Stimulated activated CD8-positive, alpha-beta memory T cell treated with anti-CD3 and anti-CD28 coated beads, Interleukin-2, amount 100 ng/mL, for 1 hour (primary cell): ENCODE results near the gene PALM.

Experiments used
- DNase-seq, 2 donors: peaks; one replicate each; pipeline ENCODE4 v3.0.0-alpha.2; 2020; ENCODE audit warnings: low read depth in 2 of 2

Gene PALM

DNA sequence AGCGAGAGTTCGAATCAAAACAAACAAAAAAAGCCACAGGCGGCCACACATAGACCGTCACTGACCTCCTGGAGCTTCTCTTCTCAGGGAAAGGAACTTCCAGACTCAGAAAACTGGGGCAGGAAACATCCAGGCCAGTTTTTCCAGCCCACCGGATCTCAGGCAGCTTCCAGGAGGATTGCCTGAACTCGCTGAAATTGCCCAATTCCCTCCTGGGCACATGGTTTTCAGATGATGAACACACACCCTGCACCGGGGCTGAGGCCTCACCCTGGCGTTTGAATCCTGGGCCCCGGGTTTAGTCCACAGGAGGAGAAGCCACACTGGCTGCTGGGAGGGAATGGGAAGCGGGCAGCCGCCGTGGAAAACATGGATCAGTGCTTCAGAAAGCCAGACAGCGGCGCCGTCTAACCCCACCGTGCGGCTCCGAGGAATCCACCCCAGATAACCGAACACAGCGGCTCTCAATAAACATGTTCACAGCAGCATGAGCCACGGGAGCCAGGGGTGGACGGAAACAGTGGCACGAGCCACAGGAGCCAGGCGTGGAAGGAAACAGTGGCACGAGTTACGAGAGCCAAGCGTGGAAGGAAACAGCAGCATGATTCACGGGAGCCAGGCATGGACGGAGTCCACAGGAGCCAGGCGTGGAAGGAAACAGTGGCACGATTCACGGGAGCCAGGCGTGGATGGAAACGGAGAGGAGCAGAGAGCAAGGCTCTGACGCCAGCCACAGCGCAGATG is 70.3 kb downstream of the PALM start:
- DNase-seq = no peak

GRCh38 chr19:780935-781334 is 72.2 kb downstream of the PALM start:
- no peak for DNase-seq

- DNase-seq = no peak
These were observed 73.1 kb downstream of the PALM start for GRCh38 chr19:781800-782184.

DNA sequence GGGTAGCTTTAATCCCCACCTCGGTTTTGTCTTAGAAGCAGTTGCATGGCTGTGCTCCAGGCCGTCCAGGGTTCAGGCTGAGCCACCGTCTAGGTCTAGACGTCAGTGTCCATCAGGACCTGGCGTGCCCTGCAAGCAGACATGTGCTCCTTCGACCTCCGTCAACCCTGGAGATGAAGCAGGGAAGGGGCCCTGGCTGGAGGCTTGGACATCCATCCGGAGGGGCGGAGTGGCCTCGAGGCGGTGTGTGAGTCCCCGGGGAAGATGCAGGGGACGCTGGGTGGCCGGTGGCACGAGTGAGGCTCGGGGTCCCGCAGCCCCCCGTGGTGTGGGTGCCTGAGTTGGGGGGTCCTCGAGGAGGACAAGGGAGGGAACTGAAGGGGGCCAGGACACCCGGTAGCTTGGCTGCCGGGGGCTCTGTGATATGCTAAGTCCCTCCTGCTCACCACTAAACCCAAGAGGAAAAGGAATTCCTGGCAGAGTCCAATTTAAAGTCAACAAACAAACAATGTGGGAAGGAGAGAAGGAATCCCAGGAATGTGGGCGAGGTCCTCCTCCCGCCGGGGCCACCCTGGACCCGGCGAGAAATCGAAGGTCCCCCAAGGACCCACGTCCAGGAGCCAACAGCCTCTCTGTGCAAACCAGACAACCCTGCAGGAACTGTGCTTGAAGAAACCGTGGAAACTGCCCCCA is 73.6 kb downstream of the PALM start:
- no peak for DNase-seq

DNA sequence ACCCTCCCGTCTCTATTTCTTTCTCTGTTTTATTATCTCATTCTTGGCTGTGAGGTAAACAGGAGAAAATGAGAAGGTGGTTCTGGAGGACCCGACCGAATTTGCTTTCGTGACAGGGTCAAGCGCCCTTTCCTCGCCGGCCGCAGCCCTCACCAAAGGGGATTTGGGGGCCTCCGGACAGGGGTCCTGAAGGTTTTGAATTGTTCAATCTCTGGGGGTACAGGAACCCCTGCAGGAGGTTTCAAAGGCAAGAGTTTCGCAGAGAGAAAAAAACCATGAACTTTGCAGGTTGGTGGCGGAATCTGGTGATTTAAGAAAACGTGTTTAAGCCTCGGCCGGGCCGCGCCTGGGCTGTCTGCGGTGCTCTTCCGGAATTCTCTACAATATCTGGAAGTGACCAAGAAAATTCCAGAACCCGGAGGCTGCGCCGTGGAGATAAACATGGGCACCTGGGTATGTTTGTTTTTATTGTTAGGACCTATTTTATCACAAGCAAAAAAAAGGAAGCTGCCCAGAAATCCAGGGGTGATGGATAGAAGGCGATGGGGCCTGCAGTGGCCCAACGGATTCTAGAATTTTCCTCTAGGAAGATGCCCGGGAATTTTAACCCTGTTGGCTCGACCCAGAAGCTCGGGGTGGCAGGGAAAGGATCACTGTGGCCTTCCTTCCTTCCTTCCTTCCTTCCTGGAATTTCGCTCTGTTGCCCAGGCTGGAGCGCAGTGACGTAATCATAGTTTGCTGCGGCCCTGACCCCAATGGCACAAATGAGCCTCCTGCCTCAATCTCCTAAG is 74.3 kb downstream of the PALM start:
- DNase-seq = no peak

- no peak for DNase-seq
These were observed 75.8 kb downstream of the PALM start for GRCh38 chr19:784541-784940.

GRCh38 chr19:787536-787935 is 78.8 kb downstream of the PALM start:
- no peak for DNase-seq

GRCh38 chr19:788686-788982 is 79.9 kb downstream of the PALM start:
- no peak for DNase-seq

- DNase-seq = no peak
These were observed 80.4 kb downstream of the PALM start for GRCh38 chr19:788983-789700.

GRCh38 chr19:789701-790060 is 80.9 kb downstream of the PALM start:
- DNase-seq = no peak

GRCh38 chr19:791007-791566 is 82.4 kb downstream of the PALM start:
- DNase-seq = no peak

DNA sequence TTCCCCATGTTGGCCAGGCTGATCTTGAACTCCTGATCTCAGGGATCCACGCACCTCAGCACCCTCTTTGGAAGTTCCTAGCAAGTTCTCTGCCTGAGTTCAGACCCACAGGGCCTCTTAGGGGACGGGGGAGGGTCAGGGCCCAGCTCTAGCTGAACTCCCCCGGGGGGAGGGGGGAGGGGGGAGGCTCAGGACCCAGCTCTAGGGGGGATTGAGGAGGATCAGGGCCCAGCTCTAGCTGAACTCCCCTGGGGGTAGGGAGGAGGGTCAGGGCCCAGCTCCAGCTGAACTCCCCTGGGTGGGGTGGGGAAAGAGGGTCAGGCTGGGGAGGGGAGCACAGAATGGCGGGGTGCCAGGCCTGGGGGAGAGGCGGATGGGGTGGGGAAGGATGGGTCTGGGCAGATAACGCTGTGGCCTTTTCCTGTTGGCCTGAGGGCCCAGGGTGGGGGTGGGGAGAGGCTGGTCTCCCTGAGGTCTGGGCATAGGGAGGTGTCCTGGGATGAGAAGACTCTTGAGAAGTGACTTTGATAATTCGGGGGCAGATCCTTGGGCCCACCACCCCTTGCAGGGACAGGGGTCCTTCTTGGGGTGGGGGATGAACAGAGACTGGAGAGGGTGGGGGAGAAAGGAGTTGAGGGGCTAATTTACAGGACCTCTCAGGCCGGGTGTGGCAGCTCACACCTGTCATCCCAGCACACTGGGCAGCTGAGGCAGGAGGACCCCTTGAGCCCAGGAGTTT is 83.0 kb downstream of the PALM start:
- no peak for DNase-seq

- DNase-seq = no peak
These were observed 83.7 kb downstream of the PALM start for GRCh38 chr19:792306-792885.

- no peak for DNase-seq
These were observed 85.1 kb downstream of the PALM start for GRCh38 chr19:793806-794205.

DNA sequence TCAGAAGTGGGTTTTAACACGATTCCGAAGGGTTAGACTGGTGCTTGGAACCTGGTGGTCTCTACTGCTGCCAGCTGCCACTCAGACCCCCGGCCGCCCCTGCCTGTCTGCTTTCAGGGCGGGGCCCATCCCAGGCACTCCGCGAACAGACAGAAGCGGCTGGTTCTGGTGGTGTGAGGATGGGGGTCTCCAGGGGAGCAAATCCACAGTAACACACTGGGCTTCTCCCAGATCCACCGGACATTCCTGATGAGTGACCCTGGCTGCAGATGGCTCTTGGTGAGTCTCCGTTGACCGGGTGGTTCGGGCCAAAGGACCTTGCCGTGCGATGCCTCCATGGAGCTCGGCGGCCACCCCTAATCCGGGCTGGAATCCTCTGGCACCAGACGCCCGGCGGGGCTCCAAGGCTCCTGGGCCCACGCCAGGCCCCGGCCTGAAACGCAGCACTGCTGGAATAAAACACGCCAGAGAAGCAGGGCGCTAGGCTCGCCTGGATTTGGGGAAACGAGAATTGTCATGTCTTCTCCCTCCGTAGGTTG is 86.4 kb downstream of the PALM start:
- DNase-seq = no peak

DNA sequence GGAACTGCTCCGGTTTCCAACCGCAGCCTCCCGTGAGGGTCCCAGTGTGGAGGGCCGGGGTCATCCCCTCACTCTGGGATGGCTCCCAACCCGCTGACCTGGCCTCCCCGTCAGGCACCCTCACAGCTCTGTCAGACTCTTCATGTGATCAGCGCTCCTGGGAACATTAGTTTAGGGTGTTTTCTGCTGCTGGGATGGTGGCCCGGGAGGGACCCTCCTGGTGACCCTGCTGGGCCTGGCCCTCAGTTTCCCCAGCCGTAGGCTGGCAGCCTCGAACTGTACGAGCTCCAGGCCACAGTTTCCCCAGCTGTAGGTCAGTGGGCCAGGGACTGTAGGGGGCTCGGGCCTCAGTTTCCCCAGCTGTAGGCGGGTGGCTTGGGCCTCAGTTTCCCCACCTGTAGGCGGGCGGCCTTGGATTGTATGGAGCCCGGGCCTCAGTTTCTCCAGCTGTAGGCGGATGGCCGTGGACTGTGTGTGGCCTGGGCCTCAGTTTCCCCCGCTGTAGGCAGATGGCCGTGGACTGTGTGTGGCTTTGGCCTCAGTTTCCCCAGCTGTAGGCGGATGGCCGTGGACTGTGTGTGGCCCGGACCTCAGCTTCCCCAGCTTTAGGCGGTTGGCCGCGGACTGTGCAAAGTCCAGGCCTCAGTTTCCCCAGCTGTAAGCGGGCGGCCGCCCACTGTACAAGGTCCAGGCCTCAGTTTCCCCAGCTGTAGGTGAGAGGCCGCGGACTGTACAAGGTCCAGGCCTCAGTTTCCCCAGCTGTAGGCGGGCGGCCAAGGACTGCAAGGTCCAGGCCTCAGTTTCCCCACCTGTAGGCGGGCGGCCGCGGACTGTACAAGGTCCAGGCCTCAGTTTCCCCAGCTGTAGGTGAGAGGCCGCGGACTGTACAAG is 87.2 kb downstream of the PALM start:
- no peak for DNase-seq

GRCh38 chr19:796692-797527 is 88.2 kb downstream of the PALM start, which contains the start of gene PTBP1:
PTBP1 (plus strand) TSS chr19:797452; CDS start chr19:797498, 46 bp downstream.
- peak; percentile 98 to 99 for DNase-seq
